GM19099 (cell line): ENCODE data around the gene AK1.

Experiments used
- POLR2A ChIP-seq: IDR thresholded peaks from 3 replicates; pipeline ENCODE4 v1.6.1; 2011; ENCODE audit warnings: low read depth; ENCODE audit not compliant: insufficient read length; ENCODE audit errors: extremely low read depth

Gene AK1

DNA sequence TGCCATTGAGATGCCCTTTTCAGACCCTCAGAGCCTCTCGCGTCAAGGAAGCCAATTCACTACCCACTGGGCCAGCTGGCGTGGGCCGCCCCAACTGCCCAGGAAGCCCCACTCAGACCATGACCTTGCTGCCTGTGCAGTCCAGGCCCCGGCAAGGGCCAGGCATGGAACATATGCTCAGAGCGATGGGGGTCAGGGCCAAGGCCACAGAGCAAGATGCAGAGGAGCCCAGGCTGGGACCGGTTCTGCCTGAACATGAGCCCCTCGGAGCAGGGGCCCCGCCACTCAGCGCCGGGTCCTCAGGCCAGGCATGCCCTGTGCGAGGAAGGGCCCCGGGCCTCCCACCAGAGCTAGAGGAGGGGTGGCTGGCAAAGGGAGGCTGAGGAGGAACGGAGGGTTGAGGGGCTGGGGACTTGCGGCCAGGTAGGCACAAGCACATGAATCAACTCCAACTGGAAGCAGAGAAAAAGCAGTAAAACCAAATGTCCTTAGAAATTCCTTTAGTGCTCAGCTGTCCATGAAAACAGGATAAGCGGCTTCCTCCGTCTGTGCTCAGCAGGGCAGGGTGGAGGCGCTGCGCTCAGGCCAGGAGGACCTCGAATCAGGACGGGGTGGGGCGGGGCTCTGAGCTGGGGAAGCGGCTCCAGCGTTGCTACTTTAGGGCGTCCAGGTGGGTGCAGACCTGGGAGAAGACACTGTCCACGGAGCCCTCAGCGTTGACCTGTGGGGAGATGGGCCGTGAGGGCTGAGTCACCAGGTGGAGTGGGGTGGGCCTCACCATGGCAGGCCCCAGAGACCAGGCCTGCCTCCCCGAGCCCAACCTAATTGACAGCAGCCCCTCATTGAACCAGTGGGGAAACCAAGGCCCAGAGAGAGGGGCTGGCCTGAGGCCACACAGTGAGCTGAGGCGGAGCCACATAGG, 9.9 kb downstream of the AK1 start:
- no peak for TF ChIP-seq POLR2A

DNA sequence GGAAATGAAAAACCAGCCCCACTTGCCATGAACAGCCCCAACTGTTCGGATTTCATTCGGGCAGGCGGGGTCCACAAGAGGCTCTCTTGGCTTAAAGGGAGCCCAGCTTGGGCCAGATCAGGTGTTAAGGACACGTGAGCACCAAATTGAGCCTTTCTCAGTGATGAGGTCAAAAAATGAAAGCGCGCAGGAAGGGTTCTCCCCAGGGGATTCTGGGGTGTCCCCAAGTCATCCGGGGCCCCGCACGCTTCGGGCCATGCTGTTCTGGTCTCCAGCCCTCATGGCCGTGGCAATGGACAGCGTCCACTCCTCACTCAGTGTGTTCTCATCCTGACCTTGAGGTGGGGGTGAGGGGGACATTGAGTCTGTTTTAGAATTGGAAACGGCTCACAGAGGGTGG, 10.9 kb downstream of the AK1 start:
- no peak for TF ChIP-seq POLR2A

DNA sequence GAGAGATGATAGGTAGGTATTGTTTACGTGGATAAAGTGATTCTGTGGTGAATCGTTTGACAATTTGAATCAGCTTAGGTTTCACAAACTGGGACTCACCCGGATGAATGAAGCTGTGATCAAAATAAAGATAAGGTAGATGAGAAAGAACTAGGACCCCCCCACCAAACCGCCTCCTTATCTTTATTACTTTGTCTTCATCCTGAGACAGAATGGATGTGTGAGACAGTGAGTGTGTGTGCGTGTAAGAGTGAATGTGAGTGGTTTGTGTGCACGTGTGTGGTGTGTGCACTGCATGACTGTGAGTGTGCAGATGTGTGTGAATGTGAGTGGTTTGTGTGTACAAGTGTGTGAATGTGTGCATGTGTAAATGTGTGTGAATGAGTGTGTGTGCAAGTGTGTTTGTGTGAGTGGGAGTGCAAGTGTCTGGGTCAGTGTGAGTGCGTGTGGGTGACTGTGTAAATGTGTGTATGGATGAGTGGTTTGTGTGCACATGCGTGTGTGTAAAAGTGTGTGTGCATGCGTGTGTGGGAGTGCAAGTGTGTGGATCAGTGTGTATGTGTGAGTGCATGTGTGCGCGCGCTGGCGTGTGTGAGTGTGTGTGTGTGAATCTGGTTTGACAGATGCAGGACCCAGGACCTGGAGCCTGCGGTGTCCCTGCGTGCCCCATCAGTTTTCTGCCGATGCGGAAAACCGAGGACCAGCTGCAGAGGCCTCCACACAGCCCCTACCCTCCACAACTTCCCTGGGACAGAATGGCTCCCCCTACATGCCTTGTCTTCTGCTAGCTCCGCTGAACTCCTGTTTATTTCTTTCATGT, 11.6 kb downstream of the AK1 start:
- TF ChIP-seq POLR2A: no peak

DNA sequence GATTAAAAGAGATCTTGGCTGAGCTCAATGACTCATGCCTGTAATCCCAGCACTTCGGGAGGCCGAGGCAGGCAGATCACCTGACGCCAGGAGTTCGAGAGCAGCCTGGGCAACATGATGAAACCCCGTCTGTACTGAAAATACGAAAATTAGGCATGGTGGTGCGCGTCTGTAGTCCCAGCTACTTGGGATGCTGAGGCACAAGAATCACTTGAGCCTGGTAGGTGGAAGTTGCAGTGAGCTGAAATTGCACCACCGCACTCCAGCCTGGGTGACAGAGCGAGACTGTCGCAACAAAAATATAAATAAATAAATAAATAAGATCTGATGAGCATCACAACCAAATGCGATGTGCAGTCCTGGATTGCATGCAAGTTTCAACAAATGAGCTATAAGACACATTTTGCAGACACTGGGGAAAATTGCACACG, 14.3 kb downstream of the AK1 start:
- TF ChIP-seq POLR2A: no peak

DNA sequence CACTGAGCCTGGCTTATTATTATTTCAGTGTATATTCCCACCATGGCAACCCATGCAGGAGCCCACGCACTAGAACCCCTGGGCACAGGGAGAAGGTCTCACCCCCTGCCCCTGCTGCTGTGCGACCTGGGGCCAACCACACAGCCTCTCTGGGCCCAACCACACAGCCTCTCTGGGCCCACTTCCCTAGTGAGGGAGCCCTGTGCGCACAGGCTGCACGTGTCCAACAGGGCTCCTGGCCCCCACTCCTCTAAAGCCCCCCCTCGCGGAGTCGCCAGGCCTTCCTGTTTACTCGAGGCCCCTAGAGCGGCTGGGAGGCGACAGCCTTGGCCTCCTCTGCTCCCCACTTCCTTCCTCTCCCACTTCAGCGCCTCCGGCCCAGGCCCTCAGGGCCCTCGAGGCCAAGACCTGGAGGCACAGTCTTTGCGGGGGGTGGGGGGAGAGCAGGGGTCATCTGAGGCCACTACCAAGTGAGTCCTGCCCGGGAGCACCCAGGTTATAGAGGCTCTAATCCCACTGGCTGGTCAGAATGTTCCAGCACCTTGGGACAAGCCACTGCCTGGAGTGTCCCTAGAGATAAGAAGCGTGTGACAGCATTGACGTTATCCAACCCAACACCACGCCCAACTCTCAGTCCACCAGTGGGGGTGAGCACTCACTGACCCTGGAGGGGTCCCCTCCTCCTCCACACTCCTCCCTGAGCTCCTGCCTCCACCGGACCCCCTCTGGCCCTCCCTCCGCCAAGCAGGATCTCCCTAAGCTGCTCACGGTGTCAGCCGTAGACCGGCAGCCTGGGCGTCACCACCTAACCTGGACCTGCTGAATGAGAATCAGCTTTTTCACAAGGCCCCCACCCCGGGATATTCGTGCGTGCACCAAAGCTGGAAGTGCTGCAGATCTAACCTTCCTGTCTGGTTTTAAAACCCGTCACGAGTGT, 15.1 kb downstream of the AK1 start:
- TF ChIP-seq POLR2A: no peak

DNA sequence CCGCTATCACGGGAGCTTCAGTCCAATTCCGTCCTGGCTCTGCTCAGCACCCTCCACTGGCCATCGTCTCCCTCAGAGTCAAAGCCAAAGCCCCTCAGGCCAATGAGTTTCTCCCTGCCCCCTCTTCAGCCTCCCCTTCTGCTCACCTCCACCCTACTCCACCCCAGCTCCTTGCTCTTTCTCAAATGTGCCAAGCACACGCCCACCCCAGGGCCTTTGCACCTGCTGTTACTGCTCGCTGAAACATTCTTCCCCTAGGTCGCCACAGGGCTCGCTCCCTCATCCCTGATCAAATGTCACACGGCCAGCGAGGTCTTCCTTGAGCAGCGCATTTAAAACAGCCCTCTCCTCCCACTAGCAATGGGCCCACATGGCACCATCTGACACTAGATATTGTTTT, 16.7 kb downstream of the AK1 start:
- TF ChIP-seq POLR2A: no peak

DNA sequence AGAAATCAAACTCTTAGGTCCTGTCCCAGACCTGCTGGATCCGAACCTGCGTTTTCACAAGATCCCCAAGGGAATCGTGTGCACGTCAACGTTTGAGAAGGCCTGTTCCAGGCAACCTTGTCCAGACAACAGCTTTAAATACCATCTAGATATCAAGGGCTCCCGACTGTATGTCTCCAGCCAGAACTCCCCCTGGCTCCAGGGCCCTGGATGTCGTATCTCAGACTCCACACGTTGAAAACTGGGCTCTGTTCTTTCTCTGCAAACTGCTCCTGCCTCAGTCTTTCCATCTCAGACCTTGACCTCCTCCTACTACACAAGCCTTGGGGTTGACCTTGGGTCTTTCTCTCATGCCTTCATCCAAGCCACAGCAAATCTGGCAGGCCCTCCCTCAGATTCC, 17.2 kb downstream of the AK1 start:
- TF ChIP-seq POLR2A: no peak

DNA sequence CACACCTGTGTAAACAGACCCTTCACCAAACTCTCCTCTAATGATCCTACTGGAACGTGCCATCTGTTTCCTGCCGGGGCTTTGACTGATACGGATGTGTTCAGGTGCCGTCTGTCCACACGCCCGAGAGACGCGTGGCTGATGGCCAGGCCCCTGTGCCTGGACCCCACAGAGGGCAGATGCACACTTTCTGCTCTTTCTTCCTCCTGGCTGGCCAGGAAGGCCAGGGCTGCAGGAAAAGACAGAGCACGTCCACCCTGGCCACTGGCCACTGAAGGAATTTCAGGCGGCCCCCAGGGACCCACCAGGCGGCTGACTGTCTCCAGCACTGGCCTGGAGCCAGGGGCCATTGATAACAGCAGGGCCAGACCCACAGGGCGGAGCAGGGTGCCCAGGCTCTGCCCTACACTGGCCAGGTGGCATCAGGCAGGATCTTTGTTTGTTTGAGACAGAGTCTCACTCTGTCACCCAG, 19.4 kb downstream of the AK1 start:
- TF ChIP-seq POLR2A: no peak

DNA sequence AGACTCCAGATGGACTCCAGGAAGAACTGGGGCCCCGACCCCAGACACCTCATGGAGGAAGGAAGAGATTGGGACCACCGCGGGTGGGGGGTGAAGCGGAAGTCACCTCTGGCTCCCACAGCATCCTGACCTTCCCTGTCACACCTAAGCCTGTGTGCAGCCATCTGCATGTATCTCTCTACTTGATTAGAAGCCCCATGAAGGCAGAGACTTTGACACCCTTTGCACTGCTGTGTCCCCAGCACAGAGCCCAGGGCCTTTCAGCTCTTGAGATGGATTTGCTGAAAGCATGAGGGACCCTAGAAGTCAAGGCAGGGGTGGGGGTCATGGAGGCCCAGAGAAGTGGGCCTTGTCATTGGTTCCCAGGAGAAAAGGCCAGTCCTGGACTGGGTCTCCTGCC, 20.2 kb downstream of the AK1 start:
- no peak for TF ChIP-seq POLR2A

DNA sequence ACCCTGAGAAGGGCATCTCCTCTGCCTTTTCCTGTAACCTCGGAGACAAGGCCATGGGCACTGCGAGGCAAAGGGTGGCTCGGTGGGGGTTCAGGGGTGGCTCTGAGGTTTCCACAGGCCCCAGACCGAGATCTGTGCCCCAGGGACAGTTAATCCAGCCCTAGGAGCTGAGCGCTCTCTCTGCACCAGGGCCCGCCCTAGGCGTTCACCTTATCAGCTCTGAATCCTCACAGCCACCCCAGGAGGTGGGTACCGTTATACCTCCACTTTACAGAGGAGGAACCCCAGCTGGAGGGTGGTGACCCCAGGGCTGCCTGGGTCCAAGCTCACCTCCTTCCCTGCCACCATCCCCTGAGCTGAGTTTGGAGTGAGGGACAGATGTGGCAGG, 20.8 kb downstream of the AK1 start:
- TF ChIP-seq POLR2A: no peak

DNA sequence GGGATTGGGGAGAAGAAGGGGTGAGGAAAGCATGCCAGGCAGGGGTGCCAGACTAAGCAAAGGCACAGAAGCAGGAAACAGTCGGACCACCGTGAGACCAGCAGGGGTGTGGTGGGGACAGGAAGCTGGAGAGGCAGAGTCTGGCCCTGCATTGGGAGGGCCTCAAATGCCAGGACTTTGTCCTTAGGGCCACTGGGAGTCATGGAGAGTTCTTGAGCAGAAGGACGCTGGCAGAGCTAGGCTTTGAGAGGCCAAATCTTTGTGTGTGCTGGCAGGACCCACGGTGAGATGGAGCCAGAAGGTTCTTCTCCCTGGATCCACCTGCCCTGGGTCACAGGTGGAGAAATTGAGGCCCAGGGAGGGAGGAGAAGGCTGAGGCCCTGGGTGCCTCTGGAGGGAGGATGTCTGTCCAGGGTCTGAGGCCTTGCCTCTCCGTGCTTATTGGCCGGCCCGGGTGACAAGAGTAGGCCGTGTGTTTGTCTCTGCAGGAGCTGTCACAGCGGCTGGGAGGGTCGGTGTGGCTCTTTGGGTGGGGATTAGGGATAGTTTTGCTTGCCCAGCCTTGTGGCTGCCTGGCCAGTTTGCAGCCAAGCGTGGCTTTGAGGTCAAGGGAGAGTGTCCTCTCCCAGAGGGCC, 21.3 kb downstream of the AK1 start:
- no peak for TF ChIP-seq POLR2A

DNA sequence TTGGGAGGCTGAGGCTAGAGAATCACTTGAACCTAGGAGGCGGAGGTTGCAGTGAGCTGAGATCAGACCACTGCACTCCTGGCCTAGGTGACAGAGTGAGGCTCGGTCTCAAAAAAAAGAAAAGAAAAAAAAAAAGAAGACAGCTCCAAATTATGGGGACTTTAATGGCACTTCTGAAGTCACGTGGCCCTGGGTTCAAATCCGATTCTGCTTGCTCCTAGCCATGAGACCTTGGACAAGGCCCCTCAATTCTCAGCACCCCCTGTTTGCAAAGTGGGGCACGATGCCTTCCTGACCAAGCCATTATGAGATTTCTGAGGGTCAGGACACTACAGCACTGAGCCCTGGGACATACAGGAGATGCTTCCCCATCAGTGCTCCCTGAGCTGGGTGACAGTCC, 22.0 kb downstream of the AK1 start:
- no peak for TF ChIP-seq POLR2A

DNA sequence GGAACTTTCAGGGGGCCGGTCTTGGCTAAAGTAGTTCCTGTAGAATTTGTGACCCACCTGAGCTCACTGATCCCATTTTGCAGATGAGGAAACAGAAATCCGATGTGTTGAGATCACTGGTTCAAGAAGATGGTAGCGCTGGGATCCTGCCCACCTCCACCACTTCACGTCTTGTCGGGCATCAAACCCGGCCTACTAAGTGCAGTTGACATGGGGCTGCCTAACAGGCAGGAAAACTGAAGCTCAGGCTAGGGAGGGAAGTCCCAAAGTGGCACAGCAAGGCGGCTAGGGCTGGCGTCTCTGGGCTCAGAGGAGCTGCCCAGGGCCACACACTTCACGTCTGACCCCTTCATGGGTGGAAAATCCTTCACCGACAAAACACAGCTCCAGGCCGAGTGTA, 22.5 kb downstream of the AK1 start:
- TF ChIP-seq POLR2A: no peak

DNA sequence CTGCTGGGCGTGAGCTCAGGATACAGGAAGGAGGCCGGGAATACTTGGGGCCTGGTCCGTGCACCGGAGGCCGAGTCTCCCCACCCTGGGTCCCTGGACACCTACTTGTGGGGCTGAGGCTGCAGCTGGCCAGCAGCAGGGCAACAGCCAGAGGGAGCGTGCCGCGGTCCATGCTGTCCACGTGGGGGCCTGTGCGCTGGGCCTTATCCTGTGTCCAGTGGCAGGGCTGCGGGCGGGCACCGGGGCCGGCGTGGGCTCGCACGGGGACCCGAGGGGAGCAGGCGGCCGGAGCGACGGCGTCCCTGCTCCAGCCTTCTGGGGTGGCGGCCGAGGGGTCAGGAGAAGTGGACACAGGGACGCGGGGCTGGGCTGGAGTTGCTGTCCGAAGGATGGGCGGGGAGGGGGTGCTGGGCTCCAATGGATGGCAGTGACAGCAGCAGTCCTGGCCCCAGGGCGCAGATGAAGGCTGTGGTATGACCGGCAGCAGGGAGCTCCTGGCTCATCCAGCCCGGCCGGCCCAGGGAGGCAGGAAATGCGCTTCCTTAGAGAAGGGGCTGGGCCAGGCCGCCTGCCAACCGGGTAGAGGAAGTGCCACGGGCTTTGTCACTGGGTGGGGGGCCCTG, 23.2 kb downstream of the AK1 start, which contains the start of gene ENG:
Gene ENG (minus strand): TSS at position 475 of the 623 bp plus-strand sequence. CDS start 303 bp downstream, at position 172.
- no peak for TF ChIP-seq POLR2A
